Activated CD8-positive, alpha-beta T cell treated with anti-CD3 and anti-CD28 coated beads, Interleukin-2, amount 10 ng/mL, durations not matched to agents 7 days and 5 days (primary cell): ENCODE measurements around the gene OR56A3. TPM values are rescaled to one million over a fixed set of nuclear protein-coding genes. Genes with fewer than 3 reads are reported as not detected.
"Not testable (repeated sequence)": the region's sequence is repeated elsewhere in the genome, so short reads cannot be mapped to it uniquely, and the experiment has no call there.

ENCODE experiments used
- ATAC-seq: fragments of 150-1000 bp; cut with Tn5 transposase; one replicate; pipeline ENCODE4 v1.10.0; 2021; ENCODE audit warnings: moderate library complexity
- CTCF ChIA-PET: fragments of 350-600 bp; sonication (Branson Sonifier 250); formaldehyde crosslinking; loops from one replicate; lab custom pipeline; 2021; ENCODE audit warnings: antibody characterized with exemption; lab: Charles Lee
- POLR2A ChIA-PET: fragments of 350-600 bp; sonication (Branson Sonifier 250); formaldehyde crosslinking; loops from one replicate; lab custom pipeline; 2021; ENCODE audit warnings: antibody characterized with exemption; lab: Charles Lee
- DNase-seq: peaks from one replicate; pipeline ENCODE4 v3.0.0-alpha.2; 2020
- H3K27ac Mint-ChIP-seq: one replicate; pipeline ENCODE4 v1.8.0; 2021; ENCODE audit warnings: mild to moderate bottlenecking, mixed read lengths
- H3K27me3 Mint-ChIP-seq: one replicate; pipeline ENCODE4 v1.8.0; 2021; ENCODE audit warnings: low read depth, mixed read lengths
- H3K36me3 Mint-ChIP-seq: one replicate; pipeline ENCODE4 v1.8.0; 2021; ENCODE audit warnings: low read depth, mixed read lengths
- H3K4me1 Mint-ChIP-seq: one replicate; pipeline ENCODE4 v1.8.0; 2021; ENCODE audit warnings: low read depth, mixed read lengths
- H3K4me3 Mint-ChIP-seq: one replicate; pipeline ENCODE4 v1.8.0; 2021; ENCODE audit warnings: mild to moderate bottlenecking, mixed read lengths
- H3K9me3 Mint-ChIP-seq: one replicate; pipeline ENCODE4 v1.8.0; 2022; ENCODE audit warnings: mixed read lengths; ENCODE audit not compliant: insufficient read depth
- total RNA-seq, 2 experiments: library from RNA; stranded (reverse); gene quantifications; one replicate each; pipeline ENCODE4 v1.2.3, GENCODE V29; 2021

Gene OR56A3
- total RNA-seq, 2 experiments from 2014 or later = not detected

DNA sequence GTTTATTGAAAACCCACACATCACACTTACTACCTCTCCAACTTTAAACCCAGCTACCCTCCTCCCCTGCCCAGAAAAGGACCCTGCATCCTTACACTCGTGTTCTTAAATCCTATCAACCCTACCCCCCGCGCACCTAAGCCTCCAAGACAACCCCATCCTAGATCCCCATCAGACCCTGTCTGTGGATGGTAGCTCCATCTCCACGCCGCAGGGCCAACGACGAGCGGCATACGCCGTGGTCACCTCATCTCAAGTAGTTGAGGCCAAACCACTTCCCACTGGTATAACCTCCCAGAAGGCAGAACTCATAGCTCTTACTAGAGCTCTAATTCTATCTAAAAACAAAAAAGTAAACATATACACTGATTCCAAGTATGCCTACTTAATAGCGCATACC, 9.4 kb upstream of the OR56A3 start:
- Mint-ChIP-seq H3K27me3 (no peaks in the 10 kb centered on the region), H3K36me3 (no peaks in the 10 kb centered on the region), H3K4me3 (no peak overlapping the region), H3K27ac (no peak overlapping the region), H3K4me1 (no peaks in the 10 kb centered on the region), H3K9me3 (peaks cover 10% of the 10 kb centered on the region)
- CTCF ChIA-PET = no interaction called here
- ATAC-seq = no peak
- no peak for DNase-seq
- POLR2A ChIA-PET = no interaction called here

DNA sequence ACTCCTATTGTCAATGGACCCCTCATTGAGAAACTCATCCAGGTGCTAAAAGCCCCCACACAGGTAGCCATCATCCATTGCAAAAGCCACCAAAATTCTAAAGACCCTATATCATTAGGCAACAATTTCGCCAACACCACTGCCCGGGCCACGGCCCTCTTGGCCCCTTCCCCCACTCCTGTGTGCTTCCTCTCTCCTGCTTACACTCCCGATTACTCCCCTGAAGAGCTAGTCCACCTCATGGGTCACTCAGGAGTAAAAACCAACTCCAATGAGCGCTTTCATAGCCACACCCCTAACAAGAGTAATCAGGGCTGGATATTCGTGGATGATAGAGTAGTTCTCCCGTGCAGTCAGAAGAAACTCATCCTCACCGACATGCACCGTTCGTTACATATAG, 8.9 kb upstream of the OR56A3 start:
- Mint-ChIP-seq H3K9me3 (peaks cover 10% of the 10 kb centered on the region), H3K36me3 (no peaks in the 10 kb centered on the region), H3K4me3 (no peak overlapping the region), H3K4me1 (no peaks in the 10 kb centered on the region), H3K27me3 (no peaks in the 10 kb centered on the region), H3K27ac (no peak overlapping the region)
- POLR2A ChIA-PET = no interaction called here
- CTCF ChIA-PET = no interaction called here
- ATAC-seq (no peak), DNase-seq (no peak)

DNA sequence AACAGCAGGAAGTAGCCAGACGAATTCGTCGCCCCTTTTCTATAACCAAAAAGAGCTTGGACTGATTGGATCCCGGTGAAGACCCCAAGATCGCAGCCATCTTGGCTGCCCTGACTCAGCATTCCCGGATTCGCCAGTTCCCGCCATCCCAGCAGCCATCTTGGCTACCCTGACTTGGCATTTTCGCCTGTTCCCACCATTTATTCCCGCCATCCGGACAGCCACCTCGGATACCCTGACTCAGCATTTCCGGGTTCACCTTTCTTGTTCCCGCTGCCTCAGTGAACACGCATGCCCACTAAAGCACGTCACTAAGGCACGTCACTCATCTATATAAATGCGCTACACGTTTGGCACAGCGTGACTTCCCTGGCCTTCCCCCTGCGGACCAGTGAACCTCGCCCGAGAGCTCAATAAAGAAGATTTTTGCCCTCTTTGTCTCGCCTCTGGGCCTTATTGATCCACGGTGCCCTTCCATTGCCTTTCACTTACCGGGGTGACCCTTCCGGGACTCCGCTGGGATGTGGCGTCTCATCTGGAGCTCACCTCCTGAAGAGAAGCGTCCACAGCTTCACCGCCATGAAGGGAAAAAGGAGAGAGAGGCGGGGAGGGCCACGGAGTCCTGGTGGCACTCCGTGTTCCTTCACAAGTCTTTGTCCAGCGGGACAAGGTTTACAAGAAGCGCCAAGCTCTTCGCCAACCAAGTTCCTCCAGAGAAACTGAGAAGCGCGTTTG, 4.0 kb upstream of the OR56A3 start:
- no peak for ATAC-seq
- CTCF ChIA-PET = no interaction called here

GRCh38 chr11:5938603-5938965, 3.5 kb upstream of the OR56A3 start:
- ChIA-PET POLR2A (no interaction called here), CTCF (no interaction called here)
- Mint-ChIP-seq H3K9me3 (no peaks in the 10 kb centered on the region), H3K36me3 (no peaks in the 10 kb centered on the region), H3K27ac (no peak overlapping the region), H3K27me3 (peaks cover 2% of the 10 kb centered on the region), H3K4me3 (no peak overlapping the region), H3K4me1 (no peaks in the 10 kb centered on the region)
- ATAC-seq (no peak), DNase-seq (no peak)

More for the DNA sequence above, 4.0 kb upstream of the OR56A3 start:
- no peak for DNase-seq
- Mint-ChIP-seq H3K36me3 (no peaks in the 10 kb centered on the region), H3K9me3 (no peaks in the 10 kb centered on the region), H3K4me1 (no peaks in the 10 kb centered on the region), H3K27me3 (peaks cover 2% of the 10 kb centered on the region), H3K27ac (no peak overlapping the region), H3K4me3 (no peak overlapping the region)
- POLR2A ChIA-PET = no interaction called here

DNA sequence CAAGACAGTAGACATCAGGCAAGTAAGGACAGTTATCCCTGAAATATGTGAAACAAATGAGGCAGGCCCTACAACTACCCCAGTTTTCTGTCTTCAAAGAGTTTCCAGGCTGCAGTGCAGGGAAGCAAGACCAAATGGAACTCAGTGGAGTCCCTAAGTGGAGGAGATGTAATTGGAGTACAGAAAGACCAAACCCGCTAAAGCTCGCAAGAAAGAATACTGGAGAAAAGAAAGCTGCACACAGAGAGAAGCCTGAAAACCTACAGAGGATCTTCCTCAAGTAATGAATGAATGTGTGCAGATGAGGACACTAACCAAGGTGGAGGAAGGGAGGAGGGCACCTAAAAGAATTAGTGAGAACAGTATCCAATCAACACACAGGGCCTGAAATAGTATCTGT, 1.3 kb upstream of the OR56A3 start:
- no peaks in the 10 kb centered on the region for H3K36me3 Mint-ChIP-seq
- DNase-seq = no peak
- POLR2A ChIA-PET = no interaction called here

GRCh38 chr11:5955586-5955985, 13.5 kb downstream of the OR56A3 start:
- H3K9me3 Mint-ChIP-seq = no peaks in the 10 kb centered on the region
- DNase-seq = no peak
- no peaks in the 10 kb centered on the region for H3K4me1 Mint-ChIP-seq
- POLR2A ChIA-PET = no interaction called here
- H3K4me3 Mint-ChIP-seq = no peak overlapping the region
- H3K36me3 Mint-ChIP-seq = no peaks in the 10 kb centered on the region
- H3K27me3 Mint-ChIP-seq = peaks cover 8% of the 10 kb centered on the region
- H3K27ac Mint-ChIP-seq = no peak overlapping the region
- ATAC-seq = no peak
- CTCF ChIA-PET = no interaction called here

More for the DNA sequence above, 1.3 kb upstream of the OR56A3 start:
- H3K27me3 Mint-ChIP-seq = peaks cover 4% of the 10 kb centered on the region
- CTCF ChIA-PET = no interaction called here
- H3K4me1 Mint-ChIP-seq = no peaks in the 10 kb centered on the region
- H3K27ac Mint-ChIP-seq = no peak overlapping the region
- no peak overlapping the region for H3K4me3 Mint-ChIP-seq
- H3K9me3 Mint-ChIP-seq = no peaks in the 10 kb centered on the region
- ATAC-seq = no peak

- H3K27me3 Mint-ChIP-seq, ATAC-seq, H3K9me3 Mint-ChIP-seq, DNase-seq, POLR2A ChIA-PET, H3K4me3 Mint-ChIP-seq, CTCF ChIA-PET, H3K36me3 Mint-ChIP-seq, H3K27ac Mint-ChIP-seq, H3K4me1 Mint-ChIP-seq: not testable (repeated sequence)
Measured at GRCh38 chr11:5960704-5961320, 18.8 kb downstream of the OR56A3 start.

DNA sequence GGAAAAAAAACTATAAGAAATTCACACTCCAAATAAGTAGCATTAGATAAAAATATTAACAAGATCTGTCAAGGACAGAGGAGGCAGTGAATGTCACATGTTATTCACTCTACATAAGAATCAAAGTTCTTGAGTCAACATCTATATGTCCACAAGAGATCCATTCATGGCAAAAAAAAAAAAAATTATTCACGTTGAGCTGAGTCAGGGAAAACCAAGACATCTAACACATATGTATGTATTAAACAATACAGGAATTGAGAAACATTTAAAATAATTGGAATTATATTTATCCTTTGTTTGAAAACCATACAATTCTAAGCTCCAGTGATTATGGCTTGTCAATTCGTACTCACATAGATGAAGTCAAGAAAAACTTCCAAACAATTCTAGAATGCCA, 24.9 kb downstream of the OR56A3 start:
- peaks cover 3% of the 10 kb centered on the region for H3K27me3 Mint-ChIP-seq
- H3K36me3 Mint-ChIP-seq = no peaks in the 10 kb centered on the region

GRCh38 chr11:5967708-5968107, 25.7 kb downstream of the OR56A3 start:
- H3K27me3 Mint-ChIP-seq = peaks cover 3% of the 10 kb centered on the region
- DNase-seq (no peak), ATAC-seq (no peak)
- ChIA-PET POLR2A (no interaction called here), CTCF (no interaction called here)
- H3K9me3 Mint-ChIP-seq = peaks cover 4% of the 10 kb centered on the region
- no peaks in the 10 kb centered on the region for H3K4me1 Mint-ChIP-seq
- H3K4me3 Mint-ChIP-seq = no peak overlapping the region
- no peak overlapping the region for H3K27ac Mint-ChIP-seq
- no peaks in the 10 kb centered on the region for H3K36me3 Mint-ChIP-seq

More for the DNA sequence above, 24.9 kb downstream of the OR56A3 start:
- ChIA-PET CTCF (no interaction called here), POLR2A (no interaction called here)
- ATAC-seq = no peak
- Mint-ChIP-seq H3K9me3 (peaks cover 7% of the 10 kb centered on the region), H3K4me1 (no peaks in the 10 kb centered on the region), H3K27ac (no peak overlapping the region), H3K4me3 (no peak overlapping the region)
- DNase-seq = no peak

DNA sequence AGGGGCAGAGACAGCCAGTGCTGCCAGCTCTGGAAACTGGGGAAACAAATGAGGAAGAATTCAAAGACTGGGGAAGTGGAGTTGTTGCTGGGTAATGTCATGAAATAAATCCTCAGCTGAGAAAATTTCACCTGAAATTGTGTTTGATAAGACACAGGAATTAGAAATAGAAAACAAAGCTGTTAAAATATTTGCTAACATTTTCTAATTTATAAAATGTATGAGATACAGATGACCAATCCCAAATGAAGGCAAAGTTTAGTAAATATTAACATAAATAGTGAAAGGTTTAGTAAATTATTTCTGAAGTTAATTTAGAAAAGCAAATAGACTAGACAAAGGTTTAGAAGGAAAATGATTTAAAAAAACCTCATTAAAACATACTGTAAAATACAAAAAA, 26.3 kb downstream of the OR56A3 start, which contains the start of gene OR56A5:
TSS of gene OR56A5 (minus strand) at position 101 of the 400 bp plus-strand sequence. CDS start at position 101, 0 bp downstream.
- H3K27me3 Mint-ChIP-seq = peaks cover 3% of the 10 kb centered on the region
- ChIA-PET CTCF (no interaction called here), POLR2A (no interaction called here)
- H3K4me3 Mint-ChIP-seq = no peak within 1 kb of the TSS
- no peaks in the 10 kb centered on the region for H3K36me3 Mint-ChIP-seq
- no peaks in the 10 kb centered on the region for H3K4me1 Mint-ChIP-seq
- DNase-seq (no peak), ATAC-seq (no peak)
- no peaks in the 10 kb centered on the region for H3K9me3 Mint-ChIP-seq
- no peak within 1 kb of the TSS for H3K27ac Mint-ChIP-seq

- Mint-ChIP-seq H3K27ac (no peak overlapping the region), H3K4me1 (no peaks in the 10 kb centered on the region), H3K4me3 (no peak overlapping the region), H3K27me3 (peaks cover 3% of the 10 kb centered on the region), H3K9me3 (no peaks in the 10 kb centered on the region), H3K36me3 (no peaks in the 10 kb centered on the region)
- DNase-seq (no peak), ATAC-seq (no peak)
- POLR2A ChIA-PET = no interaction called here
- CTCF ChIA-PET = no interaction called here
Measured at GRCh38 chr11:5973530-5973929, 31.5 kb downstream of the OR56A3 start.

GRCh38 chr11:5983443-5983842, 41.4 kb downstream of the OR56A3 start:
- ATAC-seq (no peak), DNase-seq (no peak)
- no peaks in the 10 kb centered on the region for H3K4me1 Mint-ChIP-seq
- peaks cover 8% of the 10 kb centered on the region for H3K27me3 Mint-ChIP-seq
- no peaks in the 10 kb centered on the region for H3K9me3 Mint-ChIP-seq
- H3K36me3 Mint-ChIP-seq = no peaks in the 10 kb centered on the region
- ChIA-PET POLR2A (no interaction called here), CTCF (no interaction called here)
- H3K27ac Mint-ChIP-seq = no peak overlapping the region
- no peak overlapping the region for H3K4me3 Mint-ChIP-seq
